HepG2 (cell line): ENCODE results near the gene SLC5A6.

Source experiments
- BHLHE40 ChIP-seq: IDR thresholded peaks from 2 replicates; pipeline ENCODE4 v1.6.1; 2011; ENCODE audit warnings: low read length, improper control_type of control experiment
- EZH2 ChIP-seq: conservative IDR thresholded peaks from 2 replicates; pipeline ENCODE4 v1.6.1; 2012; ENCODE audit warnings: mild to moderate bottlenecking, low read depth, low read length, moderate library complexity
- JUN ChIP-seq: sonication (generic); formaldehyde crosslinking; IDR thresholded peaks from 2 replicates; pipeline ENCODE4 v1.4.0; 2020; ENCODE audit warnings: mild to moderate bottlenecking, missing genetic modification reagents
- MTF1 ChIP-seq: sonication (generic); formaldehyde crosslinking; IDR thresholded peaks from 2 replicates; pipeline ENCODE4 v1.5.0; 2020; ENCODE audit warnings: missing genetic modification reagents
- MZF1 ChIP-seq: sonication (generic); formaldehyde crosslinking; IDR thresholded peaks from 2 replicates; pipeline ENCODE4 v1.8.1; 2023; ENCODE audit warnings: mild to moderate bottlenecking, missing genetic modification reagents, borderline replicate concordance
- POLR2AphosphoS5 ChIP-seq: IDR thresholded peaks from 2 replicates; pipeline ENCODE4 v1.6.1; 2012; ENCODE audit warnings: low read depth, low read length
- RAD51 ChIP-seq: fragments of 450-650 bp; IDR thresholded peaks from 2 replicates; pipeline ENCODE4 v1.6.1; 2016; ENCODE audit warnings: borderline replicate concordance
- RARG ChIP-seq: sonication (generic); formaldehyde crosslinking; IDR thresholded peaks from 2 replicates; pipeline ENCODE4 v1.4.0; 2020; ENCODE audit warnings: low read depth, mild to moderate bottlenecking, missing genetic modification reagents
- TF ChIP-seq, protein P1 (sequence below): sonication (generic); formaldehyde crosslinking; IDR thresholded peaks from 2 replicates; pipeline ENCODE4 v1.4.0; 2020; ENCODE audit warnings: missing genetic modification reagents, borderline replicate concordance
- TF ChIP-seq, protein P2 (sequence below): sonication (generic); formaldehyde crosslinking; IDR thresholded peaks from 2 replicates; pipeline ENCODE4 v1.5.0; 2020; ENCODE audit warnings: mild to moderate bottlenecking, missing genetic modification reagents, moderate library complexity

DNA sequence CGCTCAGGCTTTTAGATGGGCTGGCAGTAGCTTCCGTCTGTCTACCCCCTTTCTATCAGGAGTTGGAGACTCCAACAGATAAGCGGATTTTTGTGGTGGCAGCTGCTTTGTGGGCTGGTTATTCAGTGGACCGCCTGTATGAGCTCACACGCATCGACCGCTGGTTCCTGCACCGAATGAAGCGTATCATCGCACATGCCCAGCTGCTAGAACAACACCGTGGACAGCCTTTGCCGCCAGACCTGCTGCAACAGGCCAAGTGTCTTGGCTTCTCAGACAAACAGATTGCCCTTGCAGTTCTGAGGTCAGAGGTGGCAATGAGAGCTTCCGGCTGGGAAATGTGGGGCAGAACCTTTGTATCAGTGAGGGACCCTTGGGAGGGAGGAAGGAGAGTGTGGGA lies 19.9 kb upstream of the SLC5A6 start:
- TF ChIP-seq RARG (CRISPR knock-in tag) (no peak), EZH2 (no peak), POLR2AphosphoS5 (no peak), BHLHE40 (no peak), JUN (CRISPR knock-in tag) (no peak), MTF1 (CRISPR knock-in tag) (no peak), RAD51 (no peak), MZF1 (CRISPR knock-in tag) (no peak)
- TF ChIP-seq, protein P1, sequence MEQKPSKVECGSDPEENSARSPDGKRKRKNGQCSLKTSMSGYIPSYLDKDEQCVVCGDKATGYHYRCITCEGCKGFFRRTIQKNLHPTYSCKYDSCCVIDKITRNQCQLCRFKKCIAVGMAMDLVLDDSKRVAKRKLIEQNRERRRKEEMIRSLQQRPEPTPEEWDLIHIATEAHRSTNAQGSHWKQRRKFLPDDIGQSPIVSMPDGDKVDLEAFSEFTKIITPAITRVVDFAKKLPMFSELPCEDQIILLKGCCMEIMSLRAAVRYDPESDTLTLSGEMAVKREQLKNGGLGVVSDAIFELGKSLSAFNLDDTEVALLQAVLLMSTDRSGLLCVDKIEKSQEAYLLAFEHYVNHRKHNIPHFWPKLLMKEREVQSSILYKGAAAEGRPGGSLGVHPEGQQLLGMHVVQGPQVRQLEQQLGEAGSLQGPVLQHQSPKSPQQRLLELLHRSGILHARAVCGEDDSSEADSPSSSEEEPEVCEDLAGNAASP (CRISPR knock-in tag): no peak
- TF ChIP-seq, protein P2, sequence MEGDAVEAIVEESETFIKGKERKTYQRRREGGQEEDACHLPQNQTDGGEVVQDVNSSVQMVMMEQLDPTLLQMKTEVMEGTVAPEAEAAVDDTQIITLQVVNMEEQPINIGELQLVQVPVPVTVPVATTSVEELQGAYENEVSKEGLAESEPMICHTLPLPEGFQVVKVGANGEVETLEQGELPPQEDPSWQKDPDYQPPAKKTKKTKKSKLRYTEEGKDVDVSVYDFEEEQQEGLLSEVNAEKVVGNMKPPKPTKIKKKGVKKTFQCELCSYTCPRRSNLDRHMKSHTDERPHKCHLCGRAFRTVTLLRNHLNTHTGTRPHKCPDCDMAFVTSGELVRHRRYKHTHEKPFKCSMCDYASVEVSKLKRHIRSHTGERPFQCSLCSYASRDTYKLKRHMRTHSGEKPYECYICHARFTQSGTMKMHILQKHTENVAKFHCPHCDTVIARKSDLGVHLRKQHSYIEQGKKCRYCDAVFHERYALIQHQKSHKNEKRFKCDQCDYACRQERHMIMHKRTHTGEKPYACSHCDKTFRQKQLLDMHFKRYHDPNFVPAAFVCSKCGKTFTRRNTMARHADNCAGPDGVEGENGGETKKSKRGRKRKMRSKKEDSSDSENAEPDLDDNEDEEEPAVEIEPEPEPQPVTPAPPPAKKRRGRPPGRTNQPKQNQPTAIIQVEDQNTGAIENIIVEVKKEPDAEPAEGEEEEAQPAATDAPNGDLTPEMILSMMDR (CRISPR knock-in tag): no peak
